ENCODE results near the gene LMBRD1.

Gene LMBRD1

DNA sequence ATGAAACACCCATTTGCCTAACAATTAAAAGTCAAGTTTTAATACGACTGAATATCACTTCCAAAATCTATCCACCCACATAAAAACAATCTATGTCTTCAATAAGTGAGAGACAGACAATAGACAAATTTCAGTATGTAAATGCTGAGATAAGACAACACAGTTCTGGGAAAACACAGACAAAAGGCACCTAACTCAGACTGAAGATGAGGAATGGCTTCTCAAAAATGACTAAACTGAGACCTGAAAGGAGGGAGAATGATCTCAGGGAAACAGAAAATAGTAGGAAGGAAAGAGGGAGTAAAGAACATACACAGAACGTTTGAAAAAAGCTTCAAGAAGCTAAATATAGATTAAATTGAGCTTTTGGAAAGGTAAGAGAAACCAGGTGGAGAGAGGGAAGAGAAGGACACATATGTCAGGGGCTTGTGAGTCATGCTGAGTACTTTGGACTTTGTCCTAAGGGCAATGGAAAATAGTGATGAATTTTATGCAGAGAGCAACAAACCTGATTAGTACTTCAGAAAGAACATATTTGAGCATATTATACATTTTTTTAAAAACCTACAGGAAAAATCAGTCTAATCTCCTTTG lies 16.1 kb downstream of the LMBRD1 start:
- Histone ChIP-seq H3K4me2 (ENCODE audit: insufficient read depth, low read length, poor library complexity, severe bottlenecking) (no peak overlapping the region), H3K4me3 (ENCODE audit: low read length in 2 of 2) (no peak overlapping the region), H3K27me3 (ENCODE audit: control insufficient read depth in 3 of 3, insufficient read depth in 3 of 3, low read depth in 1 of 3, low read length in 3 of 3) (no peaks in the 10 kb centered on the region), H3K4ac (ENCODE audit: low read length) (no peak overlapping the region), H2BK12ac (ENCODE audit: low read length) (no peak overlapping the region), H3K79me1 (ENCODE audit: low read depth, low read length) (no peaks in the 10 kb centered on the region), H3K4me1 (ENCODE audit: control insufficient read depth in 2 of 2, insufficient read depth in 1 of 2, low read depth in 1 of 2, low read length in 2 of 2) (peaks cover 0 to 2% of the 10 kb centered on the region in 2 donors), H2BK15ac (ENCODE audit: low read length) (no peak overlapping the region), H4K8ac (ENCODE audit: low read depth, low read length) (no peak overlapping the region), H2AK5ac (ENCODE audit: low read depth, low read length) (no peak overlapping the region), H2BK120ac (ENCODE audit: low read depth, low read length) (no peak overlapping the region), H3K36me3 (replicated peaks in 1 of 2; ENCODE audit: control insufficient read depth in 2 of 2, insufficient read depth in 2 of 2, low read length in 2 of 2) (peaks cover 0 to 8% of the 10 kb centered on the region in 2 donors), H2AFZ (ENCODE audit: low read length) (no peak overlapping the region), H3K9me3 (replicated peaks in 1 of 2; ENCODE audit: control insufficient read depth in 2 of 2, insufficient read depth in 1 of 2, low read depth in 1 of 2, low read length in 2 of 2) (no peaks in the 10 kb centered on the region), H3K9ac (ENCODE audit: low read depth, low read length, poor library complexity) (no peak overlapping the region), H3K14ac (ENCODE audit: low read length) (no peak overlapping the region), H3K18ac (ENCODE audit: low read length) (no peak overlapping the region), H3K23ac (ENCODE audit: low read depth, low read length, poor library complexity) (no peak overlapping the region), H4K91ac (ENCODE audit: low read depth, low read length, poor library complexity) (no peak overlapping the region), H3K27ac (replicated peaks; ENCODE audit: low read length) (no peak overlapping the region), H2BK5ac (ENCODE audit: low read length) (no peak overlapping the region)
- no CpG with 5 or more reads among the region's 2 CpGs for whole genome bisulfite sequencing, 2 donors (ENCODE audit: extremely low coverage in 2 of 2, insufficient read length in 2 of 2, insufficient replicate concordance in 1 of 2)
- no peak for DNase-seq (ENCODE audit: low spot score)

DNA sequence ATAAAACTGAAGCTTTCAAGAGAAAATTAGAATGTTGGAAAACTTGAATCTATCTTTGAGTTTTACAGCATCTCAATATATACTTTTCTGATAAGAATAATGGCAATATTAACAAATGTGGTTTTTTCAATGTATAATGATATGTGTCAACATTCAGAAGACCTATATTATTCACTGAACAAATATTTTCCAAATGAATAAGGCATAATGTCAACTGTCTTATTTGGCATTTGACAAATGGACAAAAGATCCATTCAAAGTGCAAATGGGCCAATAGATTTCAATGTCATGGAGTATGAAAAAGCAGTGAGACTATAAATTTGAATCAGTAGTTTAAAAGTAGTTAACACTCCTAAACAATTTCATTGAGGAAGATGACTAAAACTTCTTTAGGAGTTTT lies 20.9 kb downstream of the LMBRD1 start:
- Histone ChIP-seq H3K9ac (ENCODE audit: low read depth, low read length, poor library complexity) (no peak overlapping the region), H2BK5ac (ENCODE audit: low read length) (no peak overlapping the region), H2BK120ac (ENCODE audit: low read depth, low read length) (no peak overlapping the region), H3K27me3 (ENCODE audit: control insufficient read depth in 3 of 3, insufficient read depth in 3 of 3, low read depth in 1 of 3, low read length in 3 of 3) (no peaks in the 10 kb centered on the region), H3K4ac (ENCODE audit: low read length) (no peak overlapping the region), H2AK5ac (ENCODE audit: low read depth, low read length) (no peak overlapping the region), H2AFZ (ENCODE audit: low read length) (no peak overlapping the region), H3K4me2 (ENCODE audit: insufficient read depth, low read length, poor library complexity, severe bottlenecking) (no peak overlapping the region), H3K4me1 (ENCODE audit: control insufficient read depth in 2 of 2, insufficient read depth in 1 of 2, low read depth in 1 of 2, low read length in 2 of 2) (peaks cover 0 to 2% of the 10 kb centered on the region in 2 donors), H3K9me3 (replicated peaks in 1 of 2; ENCODE audit: control insufficient read depth in 2 of 2, insufficient read depth in 1 of 2, low read depth in 1 of 2, low read length in 2 of 2) (peaks cover 2 to 4% of the 10 kb centered on the region in 2 donors), H3K27ac (replicated peaks; ENCODE audit: low read length) (no peak overlapping the region), H3K79me1 (ENCODE audit: low read depth, low read length) (no peaks in the 10 kb centered on the region), H2BK15ac (ENCODE audit: low read length) (no peak overlapping the region), H3K36me3 (replicated peaks in 1 of 2; ENCODE audit: control insufficient read depth in 2 of 2, insufficient read depth in 2 of 2, low read length in 2 of 2) (peaks cover 0 to 8% of the 10 kb centered on the region in 2 donors), H4K91ac (ENCODE audit: low read depth, low read length, poor library complexity) (no peak overlapping the region), H3K4me3 (ENCODE audit: low read length in 2 of 2) (no peak overlapping the region), H3K23ac (ENCODE audit: low read depth, low read length, poor library complexity) (no peak overlapping the region), H3K14ac (ENCODE audit: low read length) (no peak overlapping the region), H3K18ac (ENCODE audit: low read length) (no peak overlapping the region), H2BK12ac (ENCODE audit: low read length) (no peak overlapping the region), H4K8ac (ENCODE audit: low read depth, low read length) (no peak overlapping the region)
- no peak for DNase-seq (ENCODE audit: low spot score)

DNA sequence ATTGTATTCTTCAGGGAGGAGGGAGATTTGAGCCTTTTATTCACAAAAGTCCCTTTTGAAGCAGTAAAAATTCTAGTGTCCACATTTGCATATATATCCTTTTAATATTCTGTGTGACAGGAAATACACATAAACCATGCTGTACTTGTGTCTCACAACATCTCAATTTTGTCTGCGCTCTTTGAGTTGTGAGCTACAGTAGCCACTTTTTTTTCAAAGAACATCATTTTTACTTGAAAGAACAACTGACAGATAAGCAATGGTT lies 21.3 kb downstream of the LMBRD1 start:
- Histone ChIP-seq H3K9ac (ENCODE audit: low read depth, low read length, poor library complexity) (no peak overlapping the region), H3K4me3 (ENCODE audit: low read length in 2 of 2) (no peak overlapping the region), H2BK12ac (ENCODE audit: low read length) (no peak overlapping the region), H3K4me2 (ENCODE audit: insufficient read depth, low read length, poor library complexity, severe bottlenecking) (no peak overlapping the region), H2BK15ac (ENCODE audit: low read length) (no peak overlapping the region), H3K4ac (ENCODE audit: low read length) (no peak overlapping the region), H2AFZ (ENCODE audit: low read length) (no peak overlapping the region), H3K36me3 (replicated peaks in 1 of 2; ENCODE audit: control insufficient read depth in 2 of 2, insufficient read depth in 2 of 2, low read length in 2 of 2) (peaks cover 0 to 8% of the 10 kb centered on the region in 2 donors), H2BK120ac (ENCODE audit: low read depth, low read length) (no peak overlapping the region), H4K8ac (ENCODE audit: low read depth, low read length) (no peak overlapping the region), H3K9me3 (replicated peaks in 1 of 2; ENCODE audit: control insufficient read depth in 2 of 2, insufficient read depth in 1 of 2, low read depth in 1 of 2, low read length in 2 of 2) (peaks cover 2 to 4% of the 10 kb centered on the region in 2 donors), H4K91ac (ENCODE audit: low read depth, low read length, poor library complexity) (no peak overlapping the region), H3K14ac (ENCODE audit: low read length) (no peak overlapping the region), H3K27me3 (ENCODE audit: control insufficient read depth in 3 of 3, insufficient read depth in 3 of 3, low read depth in 1 of 3, low read length in 3 of 3) (no peaks in the 10 kb centered on the region), H3K27ac (replicated peaks; ENCODE audit: low read length) (no peak overlapping the region), H3K4me1 (ENCODE audit: control insufficient read depth in 2 of 2, insufficient read depth in 1 of 2, low read depth in 1 of 2, low read length in 2 of 2) (peaks cover 0 to 2% of the 10 kb centered on the region in 2 donors), H3K79me1 (ENCODE audit: low read depth, low read length) (no peaks in the 10 kb centered on the region), H2AK5ac (ENCODE audit: low read depth, low read length) (no peak overlapping the region), H3K23ac (ENCODE audit: low read depth, low read length, poor library complexity) (no peak overlapping the region), H3K18ac (ENCODE audit: low read length) (no peak overlapping the region), H2BK5ac (ENCODE audit: low read length) (no peak overlapping the region)
- DNase-seq (ENCODE audit: low spot score), result no peak
- no CpG with 5 or more reads among the region's 1 CpG for WGBS, 2 donors (ENCODE audit: extremely low coverage in 2 of 2, insufficient read length in 2 of 2, insufficient replicate concordance in 1 of 2)

DNA sequence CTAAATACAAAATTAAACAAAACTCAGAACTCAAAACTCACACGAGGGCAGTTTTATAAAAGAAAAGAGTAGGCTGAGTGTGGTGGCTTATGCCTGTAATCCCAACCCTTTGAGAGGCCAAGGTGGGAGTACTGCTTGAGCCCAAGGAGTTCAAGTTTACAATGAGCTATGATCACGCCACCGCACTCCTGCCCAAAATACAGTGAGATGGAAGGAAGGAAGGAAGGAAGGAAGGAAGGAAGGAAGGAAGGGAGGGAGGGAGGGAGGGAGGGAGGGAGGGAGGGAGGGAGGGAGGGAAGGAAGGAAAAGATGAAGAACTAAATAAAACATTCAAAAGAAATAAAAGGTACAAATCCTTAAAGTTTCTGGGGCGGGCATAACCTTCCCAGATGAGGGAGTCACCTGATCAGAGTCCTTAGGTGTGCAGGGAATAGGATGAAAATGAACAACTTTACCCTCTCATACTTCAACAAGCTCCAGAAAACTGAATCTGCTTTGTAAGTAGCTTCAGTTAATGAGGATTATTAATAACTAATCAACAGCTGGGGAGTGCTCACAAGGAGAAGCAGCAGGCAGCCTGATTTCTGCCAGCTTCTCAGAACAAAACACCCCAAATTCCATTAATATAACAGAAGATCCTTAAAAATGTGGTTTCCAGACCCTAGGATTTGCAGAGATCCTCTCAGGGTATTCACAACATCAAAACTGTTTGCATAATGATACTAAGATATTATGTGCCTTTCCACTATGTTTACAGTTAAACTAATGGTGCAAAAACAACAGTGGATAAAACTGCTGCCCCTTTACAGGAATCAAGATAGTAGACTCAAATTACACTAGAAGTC lies 21.8 kb downstream of the LMBRD1 start:
- H3K36me3 ChIP-seq (replicated peaks in 1 of 2; ENCODE audit: control insufficient read depth in 2 of 2, insufficient read depth in 2 of 2, low read length in 2 of 2), result peaks cover 0 to 5% of the 10 kb centered on the region in 2 donors
- H3K18ac ChIP-seq (ENCODE audit: low read length), result no peak overlapping the region
- no peak overlapping the region for H4K91ac ChIP-seq (ENCODE audit: low read depth, low read length, poor library complexity)
- no peak overlapping the region for H3K14ac ChIP-seq (ENCODE audit: low read length)
- no peak overlapping the region for H3K4ac ChIP-seq (ENCODE audit: low read length)
- H2BK15ac ChIP-seq (ENCODE audit: low read length), result no peak overlapping the region
- no CpG with 5 or more reads among the region's 4 CpGs for WGBS, 2 donors (ENCODE audit: extremely low coverage in 2 of 2, insufficient read length in 2 of 2, insufficient replicate concordance in 1 of 2)
- H2AK5ac ChIP-seq (ENCODE audit: low read depth, low read length), result no peak overlapping the region
- no peak overlapping the region for H2AFZ ChIP-seq (ENCODE audit: low read length)
- no peak overlapping the region for H2BK12ac ChIP-seq (ENCODE audit: low read length)
- no peak overlapping the region for H3K27ac ChIP-seq (replicated peaks; ENCODE audit: low read length)
- H2BK120ac ChIP-seq (ENCODE audit: low read depth, low read length), result no peak overlapping the region
- H2BK5ac ChIP-seq (ENCODE audit: low read length), result no peak overlapping the region
- H3K27me3 ChIP-seq (ENCODE audit: control insufficient read depth in 3 of 3, insufficient read depth in 3 of 3, low read depth in 1 of 3, low read length in 3 of 3), result no peaks in the 10 kb centered on the region
- H4K8ac ChIP-seq (ENCODE audit: low read depth, low read length), result no peak overlapping the region
- peaks cover 2 to 8% of the 10 kb centered on the region in 2 donors for H3K9me3 ChIP-seq (replicated peaks in 1 of 2; ENCODE audit: control insufficient read depth in 2 of 2, insufficient read depth in 1 of 2, low read depth in 1 of 2, low read length in 2 of 2)
- H3K9ac ChIP-seq (ENCODE audit: low read depth, low read length, poor library complexity), result no peak overlapping the region
- no peak for DNase-seq (ENCODE audit: low spot score)
- no peak overlapping the region for H3K4me2 ChIP-seq (ENCODE audit: insufficient read depth, low read length, poor library complexity, severe bottlenecking)
- peaks cover 0 to 2% of the 10 kb centered on the region in 2 donors for H3K4me1 ChIP-seq (ENCODE audit: control insufficient read depth in 2 of 2, insufficient read depth in 1 of 2, low read depth in 1 of 2, low read length in 2 of 2)
- H3K79me1 ChIP-seq (ENCODE audit: low read depth, low read length), result no peaks in the 10 kb centered on the region
- H3K4me3 ChIP-seq (ENCODE audit: low read length in 2 of 2), result no peak overlapping the region
- no peak overlapping the region for H3K23ac ChIP-seq (ENCODE audit: low read depth, low read length, poor library complexity)

Measured in neuronal stem cell (in vitro differentiated cells).